GM18508 (cell line): ENCODE measurements around the gene ADAMTS4.
A peak's percentile ranks its signal among the peaks of the same experiment; 100 is the strongest.
"Not testable (repeated sequence)": the region's sequence is repeated elsewhere in the genome, so short reads cannot be mapped to it uniquely, and the experiment has no call there.

Experiments
- ATAC-seq: cut with Tn5 transposase; IDR thresholded peaks from one replicate; pipeline ENCODE4 v1.9.1; 2021; ENCODE audit warnings: moderate number of reproducible peaks; ENCODE audit not compliant: insufficient read depth, unreplicated experiment

ADAMTS4 gene

GRCh38 chr1:161198897-161199431 lies at the start of gene ADAMTS4:
ADAMTS4 (minus strand) TSS chr1:161199054; CDS start chr1:161198627, 427 bp downstream.
- ATAC-seq = no peak

- ATAC-seq = no peak
Measured at GRCh38 chr1:161244888-161245287, 46.0 kb upstream of the ADAMTS4 start.

- no peak for ATAC-seq
Measured at GRCh38 chr1:161242313-161242712, 43.5 kb upstream of the ADAMTS4 start.

- ATAC-seq = no peak
Measured at GRCh38 chr1:161241682-161242081, 42.8 kb upstream of the ADAMTS4 start.

- ATAC-seq = no peak
Measured at GRCh38 chr1:161238039-161238473, 39.2 kb upstream of the ADAMTS4 start, which contains the start of gene NR1I3. NR1I3 (minus strand) TSS chr1:161238203; CDS start chr1:161236565, 1,638 bp downstream.

- ATAC-seq = no peak
Measured at GRCh38 chr1:161235957-161236775, 37.3 kb upstream of the ADAMTS4 start.

GRCh38 chr1:161233102-161233501 lies 34.2 kb upstream of the ADAMTS4 start:
- ATAC-seq = no peak

GRCh38 chr1:161230762-161231161 lies 31.9 kb upstream of the ADAMTS4 start:
- ATAC-seq = no peak

GRCh38 chr1:161229896-161230295 lies 31.0 kb upstream of the ADAMTS4 start:
- ATAC-seq = no peak

- ATAC-seq = no peak
Measured at GRCh38 chr1:161228032-161228431, 29.2 kb upstream of the ADAMTS4 start.

GRCh38 chr1:161227196-161227871 lies 28.5 kb upstream of the ADAMTS4 start:
- ATAC-seq = no peak

- no peak for ATAC-seq
Measured at GRCh38 chr1:161226759-161227158, 27.9 kb upstream of the ADAMTS4 start.

GRCh38 chr1:161226320-161226711 lies 27.5 kb upstream of the ADAMTS4 start:
- no peak for ATAC-seq

GRCh38 chr1:161225534-161226319 lies 26.9 kb upstream of the ADAMTS4 start, which contains the start of gene TOMM40L:
TOMM40L (plus strand) TSS chr1:161226060; CDS start chr1:161226490, 430 bp downstream.
- peak; percentile 87 for ATAC-seq

GRCh38 chr1:161225178-161225533 lies 26.3 kb upstream of the ADAMTS4 start:
- ATAC-seq = peak; percentile 0

GRCh38 chr1:161224695-161225087 lies 25.8 kb upstream of the ADAMTS4 start:
- not testable (repeated sequence) for ATAC-seq

GRCh38 chr1:161223805-161224694 lies 25.2 kb upstream of the ADAMTS4 start:
- ATAC-seq = no peak

- no peak for ATAC-seq
Measured at GRCh38 chr1:161222175-161223019, 23.5 kb upstream of the ADAMTS4 start.
